Esophagus (tissue), 2 donors: Measurements from ENCODE around the gene MAP2K3. TPM values are rescaled to one million over a fixed set of nuclear protein-coding genes. Genes with fewer than 3 reads are reported as not detected.

Experiments
- H3K27ac ChIP-seq, 2 donors: one replicate each; pipeline ENCODE4 v1.5.1; 2013; ENCODE audit warnings: low read depth in 2 of 2, mild to moderate bottlenecking in 2 of 2, inconsistent platforms in 1 of 2, low read length in 1 of 2, moderate library complexity in 1 of 2
- H3K27me3 ChIP-seq, 2 donors: one replicate each; pipeline ENCODE4 v1.6.1; 2013; ENCODE audit warnings: low read length in 2 of 2, control low read depth in 1 of 2, mild to moderate bottlenecking in 1 of 2; ENCODE audit not compliant: insufficient read depth in 2 of 2, control insufficient read depth in 1 of 2
- H3K36me3 ChIP-seq, 2 donors: one replicate each; pipeline ENCODE4 v1.6.1; 2013; ENCODE audit warnings: low read length in 1 of 2; ENCODE audit not compliant: control insufficient read depth in 2 of 2, insufficient read depth in 2 of 2
- H3K4me1 ChIP-seq, 2 donors: one replicate each; pipeline ENCODE4 v1.6.1; 2013; ENCODE audit warnings: low read length in 1 of 2; ENCODE audit not compliant: control insufficient read depth in 2 of 2, insufficient read depth in 2 of 2
- H3K4me3 ChIP-seq, 2 donors: one replicate each; pipeline ENCODE4 v1.5.1; 2013; ENCODE audit warnings: low read length in 2 of 2, mild to moderate bottlenecking in 2 of 2, low read depth in 1 of 2, moderate library complexity in 1 of 2
- H3K9me3 ChIP-seq, 2 donors: one replicate each; pipeline ENCODE4 v1.6.1; 2013; ENCODE audit warnings: mild to moderate bottlenecking in 2 of 2, low read depth in 1 of 2, low read length in 1 of 2, moderate library complexity in 1 of 2; ENCODE audit not compliant: control insufficient read depth in 2 of 2, insufficient read depth in 1 of 2
- WGBS, 2 donors: extraction: QIAGEN DNeasy Blood & Tissue Kit; methylation state at CpG; one replicate each; pipeline ENCODE4 v1.1.7; 2013; 5-methylcytosine and 5-hydroxymethylcytosine counted together
- polyA plus RNA-seq, 2 donors: library from polyadenylated mRNA; stranded (reverse); fragments of 200-250 nt; gene quantifications; one replicate each; pipeline ENCODE4 v1.2.3, GENCODE V29; 2013
- donor health status: healthy with polysubstance abuse.
- donor health status: Bipolar disorder and iron deficiency.

Gene MAP2K3
- polyA plus RNA-seq, 2 donors = 35.5 to 39.8 TPM

GRCh38 chr17:21362331-21362931 is 77.9 kb downstream of the MAP2K3 start:
- Histone ChIP-seq H3K27me3 (no peaks in the 10 kb centered on the region), H3K4me1 (peaks cover 0 to 3% of the 10 kb centered on the region in 2 donors), H3K9me3 (no peaks in the 10 kb centered on the region), H3K36me3 (no peaks in the 10 kb centered on the region), H3K27ac (no peak overlapping the region), H3K4me3 (no peak overlapping the region)

- Histone ChIP-seq H3K4me3 (no peak overlapping the region), H3K27me3 (no peaks in the 10 kb centered on the region), H3K36me3 (no peaks in the 10 kb centered on the region), H3K9me3 (no peaks in the 10 kb centered on the region), H3K4me1 (peaks cover 0 to 3% of the 10 kb centered on the region in 2 donors), H3K27ac (no peak overlapping the region)
- 84 to 86% methylated on average over 9 of the region's 9 CpGs for WGBS, 2 donors
Measured at GRCh38 chr17:21363776-21364642, 79.5 kb downstream of the MAP2K3 start.

Other genes with a start within 250 kb of the MAP2K3 start
- gene USP22, start 241.7 kb upstream of the MAP2K3 start, polyA plus RNA-seq = 10 to 100 TPM; 19.6 to 29.9 TPM
- gene DHRS7B, start 157.7 kb upstream of the MAP2K3 start, polyA plus RNA-seq = 10 to 100 TPM; 18.8 to 19.4 TPM
- gene TMEM11, start 70.5 kb upstream of the MAP2K3 start, polyA plus RNA-seq = 10 to 100 TPM; 28.0 TPM
- 1 to 10 TPM; 2.3 to 3.2 TPM for gene NATD1, start 31.3 kb upstream of the MAP2K3 start, polyA plus RNA-seq
- under 1 TPM; 0.06 to 0.09 TPM for gene KCNJ12, start 91.6 kb downstream of the MAP2K3 start, polyA plus RNA-seq